Measurements from ENCODE around the gene CCL20.
"Not testable (repeated sequence)": the region's sequence is repeated elsewhere in the genome, so short reads cannot be mapped to it uniquely, and the experiment has no call there.

Gene CCL20, protein sequence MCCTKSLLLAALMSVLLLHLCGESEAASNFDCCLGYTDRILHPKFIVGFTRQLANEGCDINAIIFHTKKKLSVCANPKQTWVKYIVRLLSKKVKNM

DNA sequence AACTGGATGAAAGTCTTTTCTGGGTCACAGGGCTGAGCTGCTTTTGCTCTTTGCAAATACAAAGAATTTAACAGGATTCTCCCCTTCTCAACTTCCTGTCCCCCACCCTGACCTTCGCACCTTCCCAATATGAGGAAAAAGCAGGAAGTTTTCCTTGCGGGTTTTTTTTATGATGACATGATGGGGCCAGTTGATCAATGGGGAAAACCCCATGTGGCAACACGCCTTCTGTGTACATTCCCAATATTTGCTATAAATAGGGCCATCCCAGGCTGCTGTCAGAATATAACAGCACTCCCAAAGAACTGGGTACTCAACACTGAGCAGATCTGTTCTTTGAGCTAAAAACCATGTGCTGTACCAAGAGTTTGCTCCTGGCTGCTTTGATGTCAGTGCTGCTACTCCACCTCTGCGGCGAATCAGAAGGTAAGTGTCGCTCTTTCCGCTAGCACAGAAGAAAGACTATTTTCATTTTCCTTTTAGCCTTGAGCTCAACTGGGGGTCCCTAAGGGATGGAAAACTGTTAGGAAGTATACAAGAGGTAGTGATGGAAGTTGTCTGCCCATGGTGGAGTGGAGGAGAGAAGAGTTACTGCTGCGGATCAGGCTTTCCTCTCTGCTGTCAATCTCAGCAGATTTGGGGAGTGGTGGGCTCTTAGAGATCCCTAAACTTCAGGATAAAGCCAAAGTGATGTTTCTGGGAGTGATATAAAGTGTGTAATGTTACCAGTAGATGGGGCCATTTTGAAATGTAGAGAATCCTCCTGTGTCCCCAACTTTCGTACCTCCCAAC is at the start of gene CCL20:
Gene CCL20 (plus strand): TSS at position 281 of the 792 bp plus-strand sequence. CDS start 70 bp downstream, at position 351.
- DNase-seq: no peak

DNA sequence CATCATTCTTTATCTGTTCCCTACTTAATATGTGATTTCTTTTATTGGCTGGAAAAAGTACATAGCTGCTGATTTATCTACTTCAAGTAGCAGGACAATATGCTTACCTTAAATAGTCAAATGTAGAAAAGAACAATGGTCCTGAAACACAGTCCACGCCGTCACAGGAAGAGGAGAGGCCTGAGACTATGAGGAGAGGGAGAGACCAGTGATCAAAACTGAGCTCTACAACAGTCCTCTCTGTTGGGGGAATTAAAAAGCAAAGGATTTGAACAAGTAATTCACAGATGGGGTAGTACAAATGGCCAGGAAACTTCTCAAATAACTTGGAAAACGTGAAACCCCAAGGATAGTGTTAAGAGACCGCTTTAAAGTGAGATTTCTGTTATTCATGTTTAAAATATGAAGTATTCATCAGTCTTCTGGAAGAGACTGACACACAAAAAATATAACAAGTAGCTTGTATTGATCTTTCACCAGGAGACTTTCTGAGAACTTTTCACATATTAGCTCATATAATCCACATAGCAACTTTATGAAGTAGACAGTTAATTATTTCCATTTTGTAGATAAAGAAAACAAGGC is 47.8 kb upstream of the CCL20 start:
- DNase-seq: no peak

DNA sequence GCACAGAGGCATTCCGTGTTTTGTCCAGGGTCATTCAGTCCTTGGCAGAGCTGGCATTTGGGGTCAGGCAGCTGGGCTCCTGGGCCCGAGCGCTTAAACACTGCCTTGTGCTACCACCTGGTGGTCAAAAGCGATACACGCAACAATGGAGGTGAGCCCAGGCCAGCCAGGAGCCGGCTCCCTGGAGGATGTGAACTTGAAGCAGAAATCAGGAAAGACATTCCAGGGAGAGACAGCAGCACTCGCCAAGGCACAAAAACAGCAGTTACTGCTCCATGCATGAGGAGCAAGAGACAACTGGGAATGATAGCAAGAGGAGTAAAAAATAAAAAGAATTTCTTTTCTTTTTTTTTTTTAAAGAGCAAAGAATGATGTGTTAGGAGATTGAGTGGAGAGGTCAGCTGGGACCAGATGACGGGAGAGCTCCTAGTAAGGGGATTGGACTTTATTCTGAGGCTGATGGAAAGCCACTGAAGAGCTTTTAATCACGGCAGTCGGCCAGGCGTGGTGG is 47.2 kb upstream of the CCL20 start:
- DNase-seq: peak; percentile 61

DNA sequence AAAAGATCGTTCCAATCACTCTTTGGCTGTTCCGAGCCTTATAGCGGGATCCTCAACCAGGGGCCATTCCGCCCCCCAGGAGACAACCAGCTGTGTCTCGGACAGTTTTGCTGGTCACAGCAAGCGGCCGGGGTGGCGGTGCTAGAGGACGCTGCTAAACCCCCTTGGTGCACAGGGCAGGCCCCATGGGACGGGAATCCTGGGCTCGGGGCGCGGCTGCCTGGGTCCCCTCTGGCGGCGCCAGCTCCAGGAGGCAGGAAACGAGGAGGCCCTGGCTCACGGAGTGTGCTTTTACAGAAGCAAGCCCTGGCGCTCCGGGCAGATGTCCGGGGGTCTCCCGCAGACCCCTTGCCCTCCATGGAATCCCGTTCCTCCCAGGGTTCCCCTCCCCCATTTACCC is 45.8 kb upstream of the CCL20 start:
- DNase-seq: no peak

DNA sequence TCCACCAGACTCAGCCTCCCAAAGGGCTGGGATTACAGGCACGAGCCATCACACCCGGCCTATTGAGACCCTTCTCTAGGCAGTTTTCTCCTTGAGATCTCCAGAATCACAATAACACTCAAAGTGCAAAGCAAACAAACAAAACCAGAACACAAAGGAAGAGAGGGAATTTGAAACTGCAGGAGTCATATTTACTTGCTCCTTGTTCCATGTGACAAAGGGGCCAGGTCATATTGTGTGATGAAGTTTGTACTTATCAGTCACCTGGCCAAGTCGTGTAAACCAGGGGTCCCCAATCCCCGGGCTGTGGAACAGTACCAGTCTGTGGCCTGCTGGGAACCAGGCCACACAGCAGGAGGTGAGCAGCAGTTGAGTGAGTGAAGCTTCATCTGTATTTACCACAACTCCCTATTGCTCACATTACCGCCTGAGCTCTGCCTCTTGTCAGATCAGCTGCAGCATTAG is 41.4 kb upstream of the CCL20 start:
- DNase-seq: no peak

DNA sequence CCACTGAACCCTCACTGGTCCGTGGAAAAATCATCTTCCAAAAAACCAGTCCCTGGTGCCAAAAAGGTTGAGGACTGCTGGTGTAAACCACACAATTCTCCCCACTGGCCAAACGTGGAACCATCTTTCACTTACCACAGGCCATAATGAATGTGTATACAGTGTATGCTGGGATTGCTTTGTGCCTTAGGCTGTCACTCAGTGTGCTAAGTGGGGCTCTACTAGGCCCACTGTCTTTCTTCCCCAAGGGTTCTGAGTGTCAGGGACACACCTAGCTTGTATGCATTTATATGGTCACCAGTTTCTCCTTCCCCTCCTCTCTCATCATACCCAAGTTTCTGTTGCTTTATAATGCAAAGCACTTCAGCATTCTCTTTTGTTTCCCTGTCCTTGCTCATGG is 40.7 kb upstream of the CCL20 start:
- no peak for DNase-seq

DNA sequence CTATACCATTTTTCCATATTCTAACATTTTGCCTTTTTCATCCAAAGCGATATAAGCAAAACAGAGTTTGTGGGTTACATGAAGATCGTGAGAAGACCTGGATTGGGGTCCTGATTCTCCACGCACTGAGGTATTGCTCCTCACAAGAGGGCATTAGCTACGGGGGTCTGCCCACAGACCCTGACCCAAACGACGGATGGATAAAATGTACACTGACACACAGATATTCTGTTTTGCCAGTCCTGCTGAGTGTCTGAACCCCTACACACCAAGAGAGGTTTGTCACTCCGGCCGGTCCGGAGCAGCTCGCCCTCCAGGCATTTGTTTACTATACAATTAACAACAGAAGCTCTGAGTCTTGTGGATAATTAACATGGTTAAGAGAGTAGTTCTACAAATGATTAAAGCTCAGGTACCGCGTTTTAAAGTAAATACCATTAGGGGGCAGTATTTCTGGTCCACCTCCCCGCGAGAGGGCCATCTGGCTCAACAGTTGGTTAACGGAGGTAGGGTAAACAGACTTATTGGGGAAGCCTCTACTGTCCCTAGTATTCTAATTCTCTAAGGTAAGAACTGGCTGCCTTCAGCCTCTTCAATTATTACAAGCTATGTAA is 39.5 kb upstream of the CCL20 start:
- DNase-seq: no peak

DNA sequence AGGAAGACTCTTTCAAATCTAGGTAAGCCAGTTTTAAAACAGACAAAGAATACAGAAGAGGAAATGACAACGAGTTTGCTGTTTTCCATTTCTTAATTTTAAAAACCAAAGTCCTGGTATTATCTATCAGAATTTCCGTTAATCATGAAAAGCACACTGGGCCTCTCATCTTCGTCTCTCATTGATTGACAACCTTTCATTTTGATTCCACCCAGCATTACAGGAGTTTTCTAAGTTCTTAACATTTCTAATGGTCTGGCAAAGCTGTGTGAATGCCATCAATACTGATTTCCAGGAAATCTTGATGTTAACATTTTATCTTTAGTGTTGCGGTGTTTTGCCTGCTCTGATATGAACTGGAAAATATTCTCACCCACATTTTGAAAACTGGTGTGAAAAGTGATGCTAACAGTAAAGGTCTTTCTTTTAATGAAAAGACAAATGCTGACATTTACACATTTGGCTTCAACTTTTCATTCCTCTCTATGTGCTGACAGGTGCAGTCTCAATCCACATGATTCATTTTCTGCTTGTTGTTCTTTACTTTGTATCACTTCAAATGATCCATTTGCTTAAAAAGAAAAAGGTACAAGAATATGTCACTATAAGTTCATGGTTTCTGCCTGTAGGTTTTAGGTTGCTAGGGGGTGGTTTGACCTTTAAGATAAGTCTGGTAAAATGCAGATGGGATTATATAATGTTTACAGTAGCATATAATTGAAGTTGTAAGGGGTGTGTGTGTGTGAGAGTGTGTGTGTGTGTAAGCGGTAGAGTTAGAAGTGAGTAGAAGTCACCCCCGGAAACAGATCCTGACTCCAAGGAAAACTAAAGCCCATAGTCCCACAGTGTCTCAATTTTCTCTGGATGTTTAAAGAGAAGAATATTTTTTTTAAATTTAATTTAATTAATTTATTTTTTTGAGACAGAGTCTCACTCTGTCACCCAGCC is 38.5 kb upstream of the CCL20 start:
- DNase-seq: no peak

DNA sequence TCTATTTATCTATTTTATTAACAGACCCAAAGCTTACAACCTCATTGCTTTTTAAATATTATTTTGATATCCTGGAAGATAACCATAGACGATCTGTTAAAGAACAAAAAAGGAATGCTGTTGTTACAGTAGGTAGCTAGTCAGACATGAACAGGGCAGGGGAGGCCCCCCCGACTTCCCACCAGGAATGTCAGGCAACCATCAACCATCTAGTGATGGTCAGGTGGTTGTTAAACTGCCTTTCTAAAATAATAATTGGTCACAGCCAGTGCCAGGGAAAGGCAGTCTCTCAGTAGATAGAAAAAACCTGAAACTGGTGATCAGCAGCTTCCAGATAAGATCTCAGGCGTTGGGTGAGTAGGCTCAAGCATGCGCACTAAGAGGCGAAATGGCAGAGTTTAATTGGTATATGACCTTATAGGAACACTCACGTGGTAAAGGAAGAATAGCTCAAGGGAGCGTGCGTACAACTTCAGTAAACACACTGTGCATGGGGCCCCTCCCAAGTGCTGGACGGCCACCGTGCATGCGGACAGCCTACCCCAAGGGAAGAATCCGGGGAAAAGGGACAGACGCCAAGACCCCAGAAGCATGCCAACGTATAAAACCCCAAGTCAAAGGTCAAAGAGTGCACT is 32.5 kb upstream of the CCL20 start:
- no peak for DNase-seq

DNA sequence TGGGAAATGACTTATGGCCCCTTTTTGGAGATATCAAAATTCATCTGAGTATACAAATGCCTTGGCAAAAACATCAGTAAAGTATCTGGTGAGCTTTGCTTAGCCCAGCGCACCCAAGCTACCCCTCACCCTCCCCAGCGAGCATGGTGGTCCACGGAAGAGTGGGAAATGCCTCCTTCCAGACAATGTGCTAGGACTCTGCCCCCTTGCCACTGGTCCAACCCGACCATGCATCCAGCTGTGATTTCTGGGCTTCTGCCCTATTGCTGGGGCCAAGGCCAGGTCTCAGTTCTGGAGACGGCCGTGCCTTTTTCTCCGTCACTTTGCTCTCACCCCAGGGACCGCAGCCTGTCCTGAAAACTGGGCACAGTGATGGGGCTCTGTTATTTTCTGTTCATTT is 31.8 kb upstream of the CCL20 start:
- DNase-seq: no peak

DNA sequence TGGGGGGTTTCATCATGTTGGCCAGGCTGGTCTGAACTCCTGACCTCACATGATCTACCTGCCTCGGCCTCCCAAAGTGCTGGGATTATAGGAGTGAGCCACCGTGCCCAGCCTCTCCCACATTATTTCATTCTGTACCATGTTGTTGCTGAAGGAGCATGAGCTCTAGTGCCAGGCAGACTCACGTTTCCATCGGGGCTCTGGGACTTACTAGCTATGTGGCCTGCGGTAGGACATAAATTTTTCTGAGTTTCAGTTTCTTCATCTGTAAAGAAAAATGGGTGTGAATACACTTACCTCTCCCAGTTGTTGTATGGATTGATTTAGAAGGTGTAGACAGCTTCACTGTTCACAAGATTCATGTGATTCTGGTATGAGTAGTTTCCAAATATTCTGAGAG is 30.8 kb upstream of the CCL20 start:
- DNase-seq: no peak

DNA sequence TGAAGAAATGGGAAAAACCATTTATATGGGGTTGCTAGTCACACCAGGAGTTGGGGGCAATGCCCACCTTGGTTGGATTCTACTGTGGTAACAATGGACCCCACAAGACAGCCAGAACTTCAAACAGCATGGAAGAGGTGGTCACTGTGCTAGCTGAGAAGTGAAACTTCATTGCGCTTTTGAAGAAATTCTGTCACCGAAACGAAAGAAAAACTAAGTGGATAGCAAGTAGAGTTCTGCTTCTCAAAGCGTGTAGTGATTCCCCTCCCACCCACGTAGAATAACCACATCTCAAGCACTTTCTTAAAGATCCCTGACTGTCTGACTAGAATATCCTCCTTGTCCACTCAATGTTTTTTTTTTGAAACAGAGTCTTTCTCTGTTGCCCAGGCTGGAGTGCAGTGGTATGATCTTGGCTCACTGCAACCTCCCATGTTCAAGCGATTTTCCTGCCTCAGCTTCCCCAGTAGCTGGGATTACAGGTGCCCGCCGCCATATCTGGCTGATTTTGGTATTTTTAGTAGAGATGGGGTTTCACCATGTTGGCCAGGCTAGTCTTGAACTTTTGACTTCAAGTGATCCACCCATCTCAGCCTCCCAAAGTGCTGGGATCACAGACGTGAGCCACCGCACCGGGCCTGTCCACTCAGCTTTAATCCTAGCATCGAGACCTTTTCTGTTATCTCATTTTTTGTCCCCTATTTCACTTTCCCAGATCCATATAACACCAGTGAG is 30.1 kb upstream of the CCL20 start:
- no peak for DNase-seq

DNA sequence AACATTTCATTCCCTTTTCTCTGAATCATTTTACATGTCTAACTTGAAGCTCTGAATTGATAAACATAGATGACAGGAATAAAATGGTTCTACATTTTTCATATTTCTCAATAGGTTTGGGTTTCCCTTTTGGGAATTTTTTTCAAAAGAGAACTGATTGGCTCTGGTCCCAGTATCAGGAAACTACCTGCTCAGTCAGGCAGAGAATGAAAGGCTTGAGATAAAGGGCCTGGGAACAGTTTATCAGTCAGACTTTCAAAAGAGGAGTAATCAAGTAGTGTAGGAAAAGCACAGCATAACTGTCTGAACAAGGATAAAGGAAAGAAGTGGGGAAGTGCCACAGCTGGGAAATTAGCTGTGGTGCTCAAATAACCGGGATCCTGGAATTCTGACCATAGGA is 28.3 kb upstream of the CCL20 start:
- DNase-seq: no peak

DNA sequence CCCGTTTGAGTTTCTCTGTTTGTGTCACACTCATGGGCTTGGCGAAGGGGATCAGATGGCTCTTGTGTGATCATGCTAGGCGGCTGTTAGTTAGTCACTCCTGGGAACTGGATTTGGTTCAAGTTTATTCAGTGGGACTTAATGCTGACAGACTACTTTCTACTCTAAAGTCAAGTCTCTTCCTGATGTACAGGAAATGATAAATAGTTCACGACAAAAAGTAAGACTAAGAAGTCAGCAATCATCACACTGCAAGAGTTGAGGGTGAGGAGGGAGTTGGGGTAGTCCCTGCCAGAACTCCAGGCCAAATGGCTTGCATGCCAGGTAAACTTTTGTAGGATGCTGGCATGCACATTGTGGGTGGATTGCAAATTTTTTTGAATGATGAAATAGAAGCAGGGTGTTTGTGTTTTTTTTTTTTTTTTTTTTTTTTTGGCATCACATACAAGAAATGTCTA is 25.1 kb upstream of the CCL20 start:
- no peak for DNase-seq

DNA sequence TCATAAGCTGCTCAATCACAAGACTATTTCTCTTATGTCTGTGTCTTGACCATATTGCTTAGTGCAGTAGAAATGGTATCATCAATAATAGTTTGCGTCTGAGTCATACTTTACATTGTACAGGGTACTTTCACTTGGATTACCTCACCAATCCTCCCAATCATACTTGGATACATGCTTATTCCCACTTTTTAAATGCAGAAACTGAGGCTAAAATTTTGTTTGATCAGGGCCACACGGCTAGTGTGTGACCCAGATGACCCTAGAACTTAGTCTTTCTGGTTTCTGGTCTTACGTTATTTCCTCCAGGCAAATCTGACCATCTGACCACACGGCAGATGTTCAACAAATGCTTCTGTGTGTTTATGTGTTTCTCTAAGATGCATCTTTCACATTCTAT is 23.8 kb upstream of the CCL20 start:
- DNase-seq: no peak

DNA sequence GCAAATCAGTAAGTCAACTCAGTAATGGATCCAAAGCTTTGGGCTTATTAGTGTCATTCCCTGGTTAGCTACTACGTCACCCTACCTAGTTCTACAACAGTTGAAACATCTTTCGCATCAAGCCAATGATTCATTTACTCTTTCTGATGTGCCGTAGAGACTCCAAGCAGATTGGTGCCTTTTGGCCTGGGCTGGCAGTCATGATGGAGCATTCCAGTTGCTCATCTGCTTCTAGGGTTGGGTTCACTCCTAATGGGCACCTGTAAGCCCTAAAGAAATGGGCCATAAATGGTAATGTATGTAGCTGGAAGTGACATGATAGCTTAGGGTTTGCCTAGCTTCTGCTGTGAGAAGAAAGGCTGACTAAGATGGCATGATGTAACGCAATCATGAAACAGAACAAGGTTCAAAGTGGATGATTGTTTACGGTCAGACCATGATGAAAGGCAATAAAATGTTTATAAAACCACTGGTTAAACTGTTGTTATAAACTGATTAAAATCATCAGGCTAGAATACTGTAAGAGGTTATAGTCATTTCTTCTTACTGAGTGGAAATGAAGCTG is 20.4 kb upstream of the CCL20 start:
- DNase-seq: no peak

DNA sequence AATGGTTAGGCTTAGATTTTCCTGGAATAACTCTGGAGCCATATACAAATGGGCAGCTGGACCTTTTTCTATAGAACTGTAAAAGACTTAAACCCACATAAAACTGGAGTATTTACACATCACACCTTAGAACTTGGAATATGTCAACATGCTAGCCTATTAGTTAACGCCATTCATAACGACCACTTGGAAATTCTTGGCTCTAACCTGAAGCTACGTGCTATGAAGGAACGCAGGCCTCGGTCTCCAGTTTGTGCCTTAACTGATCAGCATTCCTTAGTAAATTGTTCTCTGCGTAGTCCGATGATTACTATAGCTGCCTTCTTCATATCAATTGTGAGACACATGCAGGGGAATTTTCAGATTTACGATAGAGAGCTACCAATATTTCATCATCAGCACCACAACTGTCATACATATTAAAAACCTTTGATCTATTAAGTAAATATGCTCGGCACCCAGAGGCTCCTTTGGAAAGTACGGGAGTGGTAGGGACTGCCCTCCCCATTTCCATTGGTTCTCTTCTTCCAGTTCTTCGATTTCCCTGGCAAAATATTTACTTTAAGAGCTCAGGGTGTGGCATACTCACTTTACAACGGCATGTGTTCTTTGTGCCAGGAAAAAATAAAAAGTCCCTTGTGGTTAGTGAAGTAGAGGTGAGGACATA is 17.5 kb upstream of the CCL20 start:
- DNase-seq: no peak

DNA sequence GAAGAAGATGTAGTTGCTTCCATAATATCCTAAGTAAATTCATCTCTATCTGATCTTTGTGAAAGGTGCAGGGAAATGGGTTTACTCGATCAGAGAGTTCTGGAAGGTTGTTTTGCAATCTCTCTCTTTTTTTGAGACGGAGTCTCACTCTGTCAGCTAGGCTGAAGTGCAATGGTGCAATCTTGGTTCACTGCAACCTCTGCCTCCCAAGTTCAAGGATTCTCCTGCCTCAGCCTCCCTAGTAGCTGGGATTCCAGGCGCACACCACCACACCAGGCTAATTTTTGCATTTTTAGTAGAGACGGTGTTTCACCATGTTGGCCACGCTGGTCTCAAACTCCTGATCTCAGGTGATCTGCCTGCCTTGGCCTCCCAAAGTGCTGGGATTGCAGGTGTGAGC is 16.9 kb upstream of the CCL20 start:
- not testable (repeated sequence) for DNase-seq

DNA sequence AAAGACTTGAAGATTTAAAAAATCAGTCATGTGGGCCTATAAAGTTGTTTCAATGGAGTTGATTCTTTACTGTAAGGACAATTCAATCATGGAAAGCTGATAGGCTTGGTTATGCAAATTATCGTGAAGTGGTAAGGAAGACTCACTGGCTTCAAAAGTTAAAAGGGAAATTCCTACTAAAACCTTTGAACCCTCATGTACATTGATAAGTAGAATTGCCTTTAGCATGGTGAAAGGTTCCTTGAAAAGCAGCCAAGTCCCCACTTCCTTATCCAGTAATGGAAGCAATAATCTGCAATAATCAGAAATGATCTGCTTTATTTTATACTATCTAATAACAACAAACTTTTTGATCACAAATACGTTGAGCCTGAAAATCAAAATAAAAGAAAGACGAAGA is 14.4 kb upstream of the CCL20 start:
- no peak for DNase-seq

DNA sequence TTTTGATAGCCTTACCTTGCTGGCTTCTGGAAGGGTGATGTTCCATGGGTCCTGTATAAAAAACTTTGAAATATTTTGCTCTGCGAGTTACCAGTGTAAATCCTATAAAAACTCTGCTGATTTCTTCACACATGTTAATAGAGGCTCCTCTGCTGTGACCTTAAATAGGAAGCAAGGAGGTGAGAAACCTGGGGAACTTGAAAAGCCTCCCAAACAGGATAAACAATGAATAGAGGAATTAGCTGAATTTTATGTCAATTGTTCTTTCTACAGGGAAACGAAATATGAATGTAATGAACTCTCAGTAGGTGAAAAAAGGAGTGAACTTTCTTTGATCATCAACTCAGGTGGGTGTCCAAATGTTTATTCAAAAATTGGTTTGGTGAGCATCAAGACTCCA is 10.8 kb upstream of the CCL20 start:
- no peak for DNase-seq

Data from activated T-cell treated with anti-CD3 and anti-CD28 coated beads, Interleukin-2, amount 50 U/mL, for 1 hour (primary cell).